ENCODE results near the gene PPP6R3. TPM values are rescaled to one million over a fixed set of nuclear protein-coding genes. Genes with fewer than 3 reads are reported as not detected.

PPP6R3 gene
- total RNA-seq, 1 donor from 2014 or later = 83.5 TPM

DNA sequence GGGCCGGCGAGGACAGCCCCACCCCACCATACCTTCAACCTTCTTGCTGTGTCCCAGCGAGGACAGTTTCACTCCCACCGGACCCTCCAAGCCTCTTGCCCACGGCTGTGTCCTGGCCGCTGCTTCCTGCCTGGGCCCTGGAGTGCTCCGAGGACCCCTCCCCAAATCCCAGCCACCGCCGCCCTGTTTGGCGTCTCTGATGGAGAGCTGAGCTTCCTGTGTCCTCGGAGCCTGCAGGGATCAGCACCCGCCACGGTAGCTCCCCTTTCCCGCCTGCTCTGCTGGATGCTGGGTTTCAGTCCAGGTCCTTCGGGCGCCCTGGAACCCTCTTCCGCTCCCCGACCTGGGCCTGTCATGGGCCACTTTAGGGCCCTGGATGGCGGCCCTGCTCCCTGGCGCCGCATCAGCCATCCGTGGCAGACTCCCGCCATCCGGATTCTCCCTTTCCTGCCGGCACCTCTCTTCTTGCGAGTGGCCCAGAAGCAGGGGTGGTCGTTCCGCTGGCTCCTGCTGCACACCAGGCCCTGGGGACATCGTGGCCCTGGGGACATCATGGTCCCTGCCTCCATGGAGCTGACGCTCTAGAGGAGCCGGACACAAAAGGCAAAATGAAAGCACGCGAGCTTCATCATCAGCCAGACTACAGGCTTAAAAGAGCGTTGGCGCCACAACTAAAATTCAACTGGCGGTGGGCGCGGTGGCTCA is 189.5 kb downstream of the PPP6R3 start:
- intact Hi-C loops (cut with DNase I) = no loop called here
- ATAC-seq (no peak), DNase-seq (ENCODE audit: missing footprints) (no peak)

DNA sequence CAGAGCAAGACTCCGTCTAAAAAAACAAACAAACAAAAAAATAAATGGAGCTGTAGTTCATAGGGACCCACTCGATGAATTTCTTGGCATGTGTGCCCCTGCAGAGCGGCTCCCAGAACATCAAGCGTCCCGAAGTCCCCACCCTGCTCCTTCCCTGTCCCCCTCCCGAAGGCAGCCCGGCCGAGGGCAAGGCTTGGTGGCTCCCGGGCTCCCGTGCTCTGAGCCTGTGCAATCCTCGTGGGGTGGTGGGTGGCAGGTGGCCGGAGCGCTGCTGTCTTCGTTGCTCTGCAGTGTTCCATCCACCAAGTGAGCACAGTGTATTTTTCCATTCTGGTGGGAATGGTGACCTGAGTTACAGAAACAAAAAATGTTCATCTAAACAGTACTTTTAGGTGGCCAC is 190.2 kb downstream of the PPP6R3 start:
- intact Hi-C loops (cut with DNase I) = no loop called here
- DNase-seq (ENCODE audit: missing footprints) (no peak), ATAC-seq (no peak)

- intact Hi-C loops (cut with DNase I) = no loop called here
- no peak for DNase-seq (ENCODE audit: missing footprints)
- no peak for ATAC-seq
Observed at GRCh38 chr11:68651208-68651984, 190.8 kb downstream of the PPP6R3 start.

GRCh38 chr11:68651985-68652682 is 191.6 kb downstream of the PPP6R3 start:
- intact Hi-C loops (cut with DNase I) = no loop called here
- no peak for ATAC-seq
- DNase-seq (ENCODE audit: missing footprints) = no peak

GRCh38 chr11:68652683-68653156 is 192.2 kb downstream of the PPP6R3 start:
- DNase-seq (ENCODE audit: missing footprints) (no peak), ATAC-seq (no peak)
- intact Hi-C loops (cut with DNase I) = no loop called here

- intact Hi-C loops (cut with DNase I) = no loop called here
- ATAC-seq = no peak
- DNase-seq (ENCODE audit: missing footprints) = no peak
Observed at GRCh38 chr11:68653486-68654430, 193.2 kb downstream of the PPP6R3 start.

GRCh38 chr11:68654978-68655377 is 194.4 kb downstream of the PPP6R3 start:
- no peak for DNase-seq (ENCODE audit: missing footprints)
- no peak for ATAC-seq
- intact Hi-C loops (cut with DNase I) = no loop called here

GRCh38 chr11:68655406-68655805 is 194.9 kb downstream of the PPP6R3 start:
- ATAC-seq (no peak), DNase-seq (ENCODE audit: missing footprints) (no peak)
- intact Hi-C loops (cut with DNase I) = no loop called here

DNA sequence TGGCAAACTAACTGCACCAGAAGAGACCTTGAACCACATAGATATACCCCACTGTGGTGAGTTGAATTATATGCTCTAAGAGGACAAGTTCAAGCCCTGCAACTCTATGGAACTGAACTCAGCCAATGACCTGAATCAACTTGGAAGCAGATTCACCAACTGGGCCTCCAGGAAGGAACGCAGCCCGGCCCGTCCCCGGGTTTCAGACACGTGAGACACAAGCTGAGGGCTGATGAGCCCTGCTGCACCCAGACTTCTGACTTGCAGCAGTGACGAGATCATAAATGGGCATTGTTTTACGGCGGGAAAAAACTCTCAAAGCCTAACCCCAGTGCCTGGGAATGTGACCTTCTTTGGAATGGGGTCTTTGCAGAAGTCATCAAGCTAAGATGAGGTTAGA is 195.3 kb downstream of the PPP6R3 start:
- ATAC-seq (no peak), DNase-seq (ENCODE audit: missing footprints) (no peak)
- intact Hi-C loops (cut with DNase I) = no loop called here

GRCh38 chr11:68657021-68657780 is 196.6 kb downstream of the PPP6R3 start:
- no peak for ATAC-seq
- DNase-seq (ENCODE audit: missing footprints) = no peak

GRCh38 chr11:68658097-68658496 is 197.5 kb downstream of the PPP6R3 start:
- DNase-seq (ENCODE audit: missing footprints) (no peak), ATAC-seq (no peak)

More at GRCh38 chr11:68657021-68657780, 196.6 kb downstream of the PPP6R3 start:
- intact Hi-C loops (cut with DNase I) = no loop called here

GRCh38 chr11:68658661-68659060 is 198.1 kb downstream of the PPP6R3 start:
- DNase-seq (ENCODE audit: missing footprints) (no peak), ATAC-seq (no peak)

More at GRCh38 chr11:68658097-68658496, 197.5 kb downstream of the PPP6R3 start:
- intact Hi-C loops (cut with DNase I) = no loop called here

DNA sequence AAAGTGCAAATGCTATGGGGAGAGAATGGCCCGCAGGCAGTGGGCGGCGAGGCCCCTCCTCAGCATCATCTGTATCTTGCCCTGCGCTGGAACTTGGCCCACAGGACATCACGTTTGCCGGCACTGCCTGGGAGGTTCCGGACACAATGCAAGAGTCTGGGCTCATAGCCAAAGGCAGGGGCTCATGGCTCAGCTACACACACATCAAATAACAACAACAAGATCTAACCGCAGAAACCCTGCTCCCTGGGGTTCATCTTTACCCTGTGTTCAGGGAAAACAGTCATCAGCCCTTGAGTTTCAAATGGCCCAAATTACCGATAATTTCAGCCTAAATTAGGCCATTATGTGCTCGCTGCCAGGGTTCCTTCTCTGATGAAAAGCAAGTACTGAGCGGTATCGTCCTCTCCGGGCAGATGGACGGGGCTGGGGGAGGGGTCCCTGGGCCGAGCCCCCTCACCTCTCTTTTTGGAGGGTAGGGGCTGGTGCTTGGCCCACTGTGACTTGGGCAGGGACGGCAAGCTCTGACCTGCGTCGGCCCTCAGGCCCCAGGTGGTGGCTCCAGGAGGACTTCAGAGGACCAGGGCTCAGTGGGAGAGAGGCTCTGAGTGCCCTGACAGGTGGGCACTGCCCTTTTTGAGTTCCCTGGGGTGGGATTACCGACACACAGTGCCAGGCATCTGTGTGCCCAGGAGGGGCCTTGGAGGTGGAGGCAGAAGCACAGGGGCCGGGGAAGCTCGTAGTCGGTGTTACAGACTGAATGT is 198.8 kb downstream of the PPP6R3 start:
- DNase-seq (ENCODE audit: missing footprints) = peak; percentile 78
- ATAC-seq = peak; percentile 72
- intact Hi-C loops (cut with DNase I) = no loop called here

More at GRCh38 chr11:68658661-68659060, 198.1 kb downstream of the PPP6R3 start:
- intact Hi-C loops (cut with DNase I) = no loop called here

GRCh38 chr11:68660066-68660810 is 199.7 kb downstream of the PPP6R3 start:
- intact Hi-C loops (cut with DNase I) = no loop called here
- DNase-seq (ENCODE audit: missing footprints) = no peak
- no peak for ATAC-seq

DNA sequence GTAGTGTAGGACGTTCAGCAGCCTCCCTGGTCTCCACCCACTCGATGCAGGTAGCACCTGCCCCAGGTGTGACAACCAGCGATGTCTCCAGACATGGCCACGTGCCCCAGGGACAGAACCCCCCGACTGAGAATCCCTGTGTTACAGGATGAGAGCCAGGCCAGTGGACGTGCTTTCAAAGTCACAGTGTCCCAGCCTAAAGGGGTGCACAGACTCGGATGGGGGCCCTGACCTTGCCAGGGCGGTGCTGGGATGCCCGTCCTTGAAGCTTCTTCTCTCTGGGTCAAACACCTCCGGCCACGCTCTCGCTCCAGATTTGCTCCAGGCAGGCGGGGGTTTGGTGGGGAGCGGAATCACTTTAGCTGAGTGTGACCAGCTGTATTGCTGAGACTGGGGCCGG is 200.5 kb downstream of the PPP6R3 start:
- no peak for ATAC-seq
- no peak for DNase-seq (ENCODE audit: missing footprints)
- intact Hi-C loops (cut with DNase I) = no loop called here

Data from Right ventricle myocardium inferior (tissue), 1 donor.